ENCODE measurements around the gene TBX21.

- no peak for TF ChIP-seq CTCF (IDR thresholded peaks at IDR 0.05)
- TF ChIP-seq POLR2A (IDR thresholded peaks at IDR 0.05), result no peak
Observed at GRCh38 chr17:47718634-47719405, 14.2 kb upstream of the TBX21 start.

All from heart left ventricle (tissue), 13 donors.